ENCODE measurements around the gene PAM16. TPM values are rescaled to one million over a fixed set of nuclear protein-coding genes. Genes with fewer than 3 reads are reported as not detected.

PAM16 gene
- total and polyA plus RNA-seq, 2 of the 8 experiments (the other 6 are each of a cell fraction or from before 2014, with no cell fraction given), result 78.3 to 198 TPM

DNA sequence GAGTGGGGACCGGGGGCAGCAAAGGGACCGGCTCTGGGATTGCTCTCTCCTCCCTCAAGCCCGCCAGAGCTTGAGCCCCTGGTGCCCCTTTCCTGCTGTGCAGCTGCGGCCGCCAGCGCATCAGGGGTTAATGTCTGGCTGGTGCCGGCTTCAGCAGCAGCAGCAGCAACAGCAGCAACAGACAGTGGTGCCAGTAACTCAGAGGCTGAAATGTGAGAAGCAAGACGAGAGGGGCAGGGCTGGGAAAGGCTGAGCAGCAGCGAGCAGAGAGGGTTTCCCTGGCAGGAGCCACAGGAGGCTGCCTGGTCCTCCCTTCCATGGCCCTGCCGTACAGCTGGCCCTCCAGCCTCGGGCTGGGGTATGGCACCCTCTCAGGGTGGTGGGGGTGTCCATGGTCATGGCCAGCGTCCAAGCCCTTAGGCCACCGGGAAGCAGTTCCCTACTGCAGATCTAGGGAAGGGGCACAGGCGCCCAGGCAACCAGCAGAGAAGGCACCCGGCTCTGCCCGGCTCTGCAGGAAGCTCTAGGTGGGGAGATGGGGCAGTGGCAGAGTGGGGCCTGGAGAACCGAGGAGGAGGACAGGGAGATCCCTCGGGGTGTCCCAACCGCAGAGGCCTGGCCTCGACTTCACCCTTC lies 57.2 kb downstream of the PAM16 start:
- Histone ChIP-seq H2BK120ac (replicated peaks; ENCODE audit: low read depth, low read length) (peak overlapping the region; percentile 38), H3K4me3 (ENCODE audit: extremely low read depth in 1 of 4, insufficient read depth in 2 of 4, low read depth in 3 of 4, low read length in 4 of 4) (peak overlapping the region in 3 of 4 experiments; percentile 24 to 50 (median 34); a peak in 6 of 8 replicates), H3K18ac (ENCODE audit: extremely low read depth, low read length) (peak overlapping the region; percentile 87), H4K91ac (replicated peaks; ENCODE audit: insufficient read length, low read length) (peak overlapping the region; percentile 12), H3K27me3 (replicated peaks in 1 of 4; ENCODE audit: control insufficient read depth in 3 of 4, extremely low read depth in 1 of 4, insufficient read depth in 3 of 4, low read length in 3 of 4) (no peaks in the 10 kb centered on the region), H3K9me3 (ENCODE audit: insufficient read depth in 2 of 2, low read depth in 1 of 2, low read length in 1 of 2) (no peaks in the 10 kb centered on the region), H2BK5ac (ENCODE audit: low read depth, low read length) (peak overlapping the region; percentile 94), H3K9ac (replicated peaks in 1 of 4; ENCODE audit: extremely low read depth in 1 of 4, low read depth in 3 of 4, low read length in 3 of 4) (peak overlapping the region in 3 of 4 experiments; percentile 12 to 14 (median 14); a peak in 4 of 7 replicates), H3K4ac (replicated peaks; ENCODE audit: insufficient read length, low read depth, low read length) (peak overlapping the region; percentile 70), H2AK5ac (ENCODE audit: low read depth, low read length) (no peak overlapping the region), H3K79me1 (ENCODE audit: low read depth, low read length) (no peaks in the 10 kb centered on the region), H2AFZ (ENCODE audit: low read length) (no peak overlapping the region), H3K36me3 (ENCODE audit: control insufficient read depth in 2 of 4, insufficient read depth in 4 of 4, low read length in 3 of 4) (no peaks in the 10 kb centered on the region), H3K14ac (ENCODE audit: insufficient read length) (no peak overlapping the region), H4K8ac (ENCODE audit: extremely low read depth, insufficient read depth, low read length) (peak overlapping the region; percentile 88), H4K20me1 (replicated peaks in 1 of 2; ENCODE audit: control insufficient read depth in 1 of 2, insufficient read depth in 2 of 2, low read length in 2 of 2) (peaks cover 0 to 2% of the 10 kb centered on the region in 2 experiments), H3K79me2 (ENCODE audit: control insufficient read depth in 1 of 2, insufficient read depth in 2 of 2, low read length in 2 of 2) (no peaks in the 10 kb centered on the region), H3K23me2 (ENCODE audit: low read depth, low read length) (peaks cover 3% of the 10 kb centered on the region), H2BK20ac (ENCODE audit: low read length) (0 out of 2 replicates have a peak overlapping the region, but pooled peaks have one; percentile 86), H2BK12ac (ENCODE audit: low read depth, low read length) (peak overlapping the region; percentile 99; the same call in 1 of the 2 replicates), H3K4me2 (ENCODE audit: insufficient read depth in 1 of 2, low read depth in 2 of 2, low read length in 2 of 2) (peak overlapping the region; percentile 61 to 77), H3K4me1 (replicated peaks in 1 of 4; ENCODE audit: control insufficient read depth in 3 of 4, insufficient read depth in 4 of 4, low read length in 3 of 4) (peaks cover 7 to 23% (median 15%) of the 10 kb centered on the region in 4 experiments), H3K27ac (ENCODE audit: low read depth, low read length) (peak overlapping the region; percentile 67), H2BK15ac (ENCODE audit: low read length) (peak overlapping the region; percentile 20; the same call in 1 of the 2 replicates), H4K5ac (ENCODE audit: insufficient read length, low read depth, low read length) (peak overlapping the region; percentile 32), H3K56ac (replicated peaks; ENCODE audit: insufficient read length, low read depth, low read length) (peak overlapping the region; percentile 21), H3K23ac (ENCODE audit: insufficient read length) (no peak overlapping the region)
- DNase-seq (ENCODE audit: low read depth in 1 of 2, low spot score in 2 of 2) (peak in 1 of 2 experiments; percentile 82), FAIRE-seq (no peak)
- WGBS, 2 experiments (ENCODE audit: extremely low coverage in 1 of 2, insufficient coverage in 1 of 2, insufficient read length in 1 of 2, insufficient replicate concordance in 2 of 2, low coverage in 1 of 2, low lambda C conversion rate in 2 of 2, missing lambda C conversion rate in 1 of 2), result 17% methylated on average over 17 of the region's 20 CpGs; no CpG with 5 or more reads in 1 of the 2 experiments
- CTCF ChIA-PET (ENCODE audit: partially characterized antibody), result interaction anchor here (1.2 to 12.0 kb wide), 9 partner anchors 11 to 47 kb away, joined by 3 to 300 read pairs (median 5); partner anchors contain the start of gene GLIS2
- POLR2A ChIA-PET (ENCODE audit: partially characterized antibody), result interaction anchor here (0.9 to 25.6 kb wide), 8 partner anchors 10 to 99 kb away, joined by 3 to 403 read pairs (median 6); partner anchors contain the start of gene TFAP4
- TF ChIP-seq FOSL1 (IDR thresholded peaks at IDR 0.05; ENCODE audit: insufficient read depth, low read depth, low read length) (no peak), YY1 (IDR thresholded peaks at IDR 0.05; ENCODE audit: low read depth, low read length) (no peak), CTBP2 (IDR thresholded peaks at IDR 0.05; ENCODE audit: borderline replicate concordance, insufficient read depth, insufficient read length, low read length) (no peak), TAF7 (optimal IDR thresholded peaks at IDR 0.05; ENCODE audit: borderline replicate concordance, low read depth, low read length) (peak; percentile 56), TBP (IDR thresholded peaks at IDR 0.05; ENCODE audit: low read depth, low read length) (peak; percentile 67; the same call in 1 of the 2 replicates), SIX5 (IDR thresholded peaks at IDR 0.05; ENCODE audit: low read depth, low read length) (no peak), SUZ12 (IDR thresholded peaks at IDR 0.05; ENCODE audit: low read length) (no peak), CEBPB (IDR thresholded peaks at IDR 0.05; ENCODE audit: low read depth, low read length) (no peak), KDM1A (IDR thresholded peaks at IDR 0.05; ENCODE audit: borderline replicate concordance, low read length) (no peak), RFX5 (IDR thresholded peaks at IDR 0.05; ENCODE audit: borderline replicate concordance, low read depth, low read length) (no peak), BCL11A (IDR thresholded peaks at IDR 0.05; ENCODE audit: low read depth in 2 of 2, low read length in 2 of 2) (no peak), EZH2 (IDR thresholded peaks at IDR 0.05; ENCODE audit: low read depth, low read length, severe bottlenecking) (no peak)
